SK-N-SH (cell line): Measurements from ENCODE around the gene GRAMD1B.

ENCODE experiments used
- CTCF ChIP-seq: fragments of 200-600 bp; sonication (generic); IDR thresholded peaks from 2 replicates; pipeline ENCODE4 v1.6.1; 2017; ENCODE audit warnings: antibody characterized with exemption, mild to moderate bottlenecking, moderate library complexity
- EP300 ChIP-seq, 2 experiments: IDR thresholded peaks; 2 replicates each; pipeline versions ENCODE4 v1.4.0 to v1.6.1; 2012; ENCODE audit warnings: borderline replicate concordance in 1 of 2, low read depth in 1 of 2, low read length in 1 of 2
- EZH2phosphoT487 ChIP-seq: fragments of 200-600 bp; sonication (generic); IDR thresholded peaks from 2 replicates; pipeline ENCODE4 v1.6.1; 2017; ENCODE audit warnings: low read depth, mixed run types, mild to moderate bottlenecking, antibody characterized with exemption, moderate library complexity, borderline replicate concordance
- FOXM1 ChIP-seq: IDR thresholded peaks from 2 replicates; pipeline ENCODE4 v1.4.0; 2012; ENCODE audit warnings: low read depth, mild to moderate bottlenecking
- JUND ChIP-seq: IDR thresholded peaks from 2 replicates; pipeline ENCODE4 v1.4.0; 2012
- MAX ChIP-seq: IDR thresholded peaks from 2 replicates; pipeline ENCODE4 v1.4.0; 2012; ENCODE audit warnings: low read depth
- RAD21 ChIP-seq: IDR thresholded peaks from 2 replicates; pipeline ENCODE4 v1.6.1; 2012; ENCODE audit warnings: mild to moderate bottlenecking, low read length
- RCOR1 ChIP-seq: fragments of 150-350 bp; IDR thresholded peaks from 2 replicates; pipeline ENCODE4 v1.6.1; 2017; ENCODE audit warnings: antibody characterized with exemption, low read length
- REST ChIP-seq: IDR thresholded peaks from 2 replicates; pipeline ENCODE4 v1.6.1; 2012; ENCODE audit warnings: mild to moderate bottlenecking, low read depth, low read length, moderate library complexity
- RFX5 ChIP-seq: IDR thresholded peaks from 2 replicates; pipeline ENCODE4 v1.6.1; 2012; ENCODE audit warnings: mild to moderate bottlenecking, improper control_type of control experiment, low read length
- RXRA ChIP-seq: IDR thresholded peaks from 2 replicates; pipeline ENCODE4 v1.4.0; 2012; ENCODE audit warnings: low read depth, mild to moderate bottlenecking, borderline replicate concordance
- SMC3 ChIP-seq: IDR thresholded peaks from 2 replicates; pipeline ENCODE4 v1.6.1; 2012; ENCODE audit warnings: low read depth, low read length, improper control_type of control experiment
- TAF1 ChIP-seq: IDR thresholded peaks from 2 replicates; pipeline ENCODE4 v1.6.1; 2012; ENCODE audit warnings: low read depth, mild to moderate bottlenecking, low read length, moderate library complexity, borderline replicate concordance
- USF2 ChIP-seq: fragments of 150-350 bp; IDR thresholded peaks from 2 replicates; pipeline ENCODE4 v1.6.1; 2017; ENCODE audit warnings: antibody characterized with exemption, low read length, low read depth, borderline replicate concordance

- TF ChIP-seq RAD21, result no peak
- TF ChIP-seq CTCF, result no peak
- no peak for TF ChIP-seq MAX
- TF ChIP-seq JUND, result no peak
- no peak for TF ChIP-seq USF2
- TF ChIP-seq FOXM1, result no peak
- TF ChIP-seq TAF1, result no peak
- TF ChIP-seq RXRA, result no peak
- no peak for TF ChIP-seq SMC3
- no peak for TF ChIP-seq RFX5
- no peak for TF ChIP-seq RCOR1
- no peak for TF ChIP-seq EP300 (IDR thresholded peaks at IDR 0.05; ENCODE audit: borderline replicate concordance in 1 of 2, low read depth in 1 of 2, low read length in 1 of 2)
- TF ChIP-seq REST, result no peak
- TF ChIP-seq EZH2phosphoT487, result no peak
Measured at GRCh38 chr11:123653483-123653826, 223.4 kb downstream of the GRAMD1B start.
